ENCODE measurements around the gene MS4A3. TPM values are rescaled to one million over a fixed set of nuclear protein-coding genes. Genes with fewer than 3 reads are reported as not detected.

Gene MS4A3
- total and polyA plus RNA-seq, 2 of the 4 experiments (the other 2 are of a cell fraction), result not detected

DNA sequence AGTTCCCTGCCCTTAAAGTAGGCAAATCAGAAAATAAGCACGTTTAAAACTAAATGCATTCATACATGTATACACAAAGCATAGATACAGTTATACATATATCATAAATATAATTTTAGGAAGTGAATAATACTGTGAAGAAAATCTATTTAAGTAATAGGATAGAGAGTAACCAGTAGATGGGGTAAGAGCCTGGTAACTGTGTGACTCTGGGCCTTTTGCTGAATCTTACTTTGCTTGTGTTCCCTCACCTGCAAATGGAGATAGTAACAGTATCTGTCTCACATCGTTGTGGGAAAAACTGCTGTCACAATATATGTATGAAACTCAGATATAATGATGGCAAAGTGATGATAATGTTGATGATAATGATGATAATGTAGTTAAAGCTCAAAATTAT is 61.9 kb downstream of the MS4A3 start:
- dilution Hi-C loops (cut with HindIII; ENCODE audit: low sequenced_read_pairs, unreplicated experiment) (no loop called here), in situ Hi-C loops (cut with MboI; ENCODE audit: low sequenced_read_pairs) (no loop called here), intact Hi-C loops (cut with micrococcal nuclease) (no loop called here)
- H2AK9ac ChIP-seq (replicated peaks; ENCODE audit: low read depth, low read length, poor library complexity), result no peak overlapping the region
- no TSS peak for BruUV-seq (replicated peaks)
- no peaks in the 10 kb centered on the region for H3K27me3 ChIP-seq (ENCODE audit: control insufficient read depth, insufficient read depth, low read length)
- no peak overlapping the region for H2BK5ac ChIP-seq (ENCODE audit: low read depth, low read length, poor library complexity, severe bottlenecking)
- H3K23ac ChIP-seq (ENCODE audit: low read depth, low read length), result no peak overlapping the region
- H3K36me3 ChIP-seq (ENCODE audit: control insufficient read depth, insufficient read depth, low read length), result no peaks in the 10 kb centered on the region
- no peaks in the 10 kb centered on the region for H3K9me1 ChIP-seq (ENCODE audit: insufficient read depth, low read length)
- WGBS, 2 experiments (ENCODE audit: extremely low coverage in 2 of 2, insufficient read length in 1 of 2), result no CpG with 5 or more reads among the region's 2 CpGs
- H2BK20ac ChIP-seq (ENCODE audit: low read depth, low read length), result no peak overlapping the region
- no peak overlapping the region for H3K9ac ChIP-seq (ENCODE audit: low read depth, low read length)
- H3K4me2 ChIP-seq (ENCODE audit: low read depth, low read length), result no peak overlapping the region
- H2BK15ac ChIP-seq (ENCODE audit: low read depth, low read length), result no peak overlapping the region
- H3K9me3 ChIP-seq (ENCODE audit: control insufficient read depth, insufficient read depth, low read length), result peaks cover 5% of the 10 kb centered on the region
- no peak overlapping the region for H2BK120ac ChIP-seq (ENCODE audit: low read depth, low read length)
- H2AK5ac ChIP-seq (ENCODE audit: low read depth, low read length), result no peak overlapping the region
- no peak overlapping the region for H3K27ac ChIP-seq (ENCODE audit: insufficient read depth, low read length)
- no peak overlapping the region for H3K18ac ChIP-seq (ENCODE audit: low read depth, low read length)
- no peak overlapping the region for H4K5ac ChIP-seq (ENCODE audit: low read depth, low read length)
- no peak overlapping the region for H4K91ac ChIP-seq (ENCODE audit: insufficient read depth, low read depth, low read length)
- TF ChIP-seq MAFK (IDR thresholded peaks at IDR 0.05; ENCODE audit: low read depth, low read length), result no peak
- no peak for TF ChIP-seq RAD21 (IDR thresholded peaks at IDR 0.05; ENCODE audit: low read length)
- TF ChIP-seq BHLHE40 (IDR thresholded peaks at IDR 0.05; ENCODE audit: low read depth, low read length), result no peak
- no peak for TF ChIP-seq RFX5 (IDR thresholded peaks at IDR 0.05; ENCODE audit: low read depth, low read length)
- no peak for TF ChIP-seq SMC3 (IDR thresholded peaks at IDR 0.05; ENCODE audit: low read depth, low read length)
- TF ChIP-seq, protein P1, sequence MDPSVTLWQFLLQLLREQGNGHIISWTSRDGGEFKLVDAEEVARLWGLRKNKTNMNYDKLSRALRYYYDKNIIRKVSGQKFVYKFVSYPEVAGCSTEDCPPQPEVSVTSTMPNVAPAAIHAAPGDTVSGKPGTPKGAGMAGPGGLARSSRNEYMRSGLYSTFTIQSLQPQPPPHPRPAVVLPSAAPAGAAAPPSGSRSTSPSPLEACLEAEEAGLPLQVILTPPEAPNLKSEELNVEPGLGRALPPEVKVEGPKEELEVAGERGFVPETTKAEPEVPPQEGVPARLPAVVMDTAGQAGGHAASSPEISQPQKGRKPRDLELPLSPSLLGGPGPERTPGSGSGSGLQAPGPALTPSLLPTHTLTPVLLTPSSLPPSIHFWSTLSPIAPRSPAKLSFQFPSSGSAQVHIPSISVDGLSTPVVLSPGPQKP (IDR thresholded peaks at IDR 0.05; ENCODE audit: borderline replicate concordance, low read depth, low read length), result no peak
- no peak for TF ChIP-seq MXI1 (IDR thresholded peaks at IDR 0.05; ENCODE audit: borderline replicate concordance, low read depth, low read length)
- TF ChIP-seq NFE2L2 (IDR thresholded peaks at IDR 0.05; ENCODE audit: low read depth, low read length), result no peak
- no peak for TF ChIP-seq POLR2A (IDR thresholded peaks at IDR 0.05; ENCODE audit: low read depth, low read length)
- TF ChIP-seq RCOR1 (IDR thresholded peaks at IDR 0.05; ENCODE audit: insufficient replicate concordance, low read length), result no peak
- no peak for TF ChIP-seq MAZ (IDR thresholded peaks at IDR 0.05; ENCODE audit: borderline replicate concordance, low read depth, low read length)
- no peak for TF ChIP-seq FOS (IDR thresholded peaks at IDR 0.05; ENCODE audit: low read depth, low read length)
- no peak for TF ChIP-seq CHD1 (IDR thresholded peaks at IDR 0.05; ENCODE audit: low read depth, low read length)
- TF ChIP-seq CEBPB (IDR thresholded peaks at IDR 0.05; ENCODE audit: low read depth, low read length), result no peak
- TF ChIP-seq, protein P2, sequence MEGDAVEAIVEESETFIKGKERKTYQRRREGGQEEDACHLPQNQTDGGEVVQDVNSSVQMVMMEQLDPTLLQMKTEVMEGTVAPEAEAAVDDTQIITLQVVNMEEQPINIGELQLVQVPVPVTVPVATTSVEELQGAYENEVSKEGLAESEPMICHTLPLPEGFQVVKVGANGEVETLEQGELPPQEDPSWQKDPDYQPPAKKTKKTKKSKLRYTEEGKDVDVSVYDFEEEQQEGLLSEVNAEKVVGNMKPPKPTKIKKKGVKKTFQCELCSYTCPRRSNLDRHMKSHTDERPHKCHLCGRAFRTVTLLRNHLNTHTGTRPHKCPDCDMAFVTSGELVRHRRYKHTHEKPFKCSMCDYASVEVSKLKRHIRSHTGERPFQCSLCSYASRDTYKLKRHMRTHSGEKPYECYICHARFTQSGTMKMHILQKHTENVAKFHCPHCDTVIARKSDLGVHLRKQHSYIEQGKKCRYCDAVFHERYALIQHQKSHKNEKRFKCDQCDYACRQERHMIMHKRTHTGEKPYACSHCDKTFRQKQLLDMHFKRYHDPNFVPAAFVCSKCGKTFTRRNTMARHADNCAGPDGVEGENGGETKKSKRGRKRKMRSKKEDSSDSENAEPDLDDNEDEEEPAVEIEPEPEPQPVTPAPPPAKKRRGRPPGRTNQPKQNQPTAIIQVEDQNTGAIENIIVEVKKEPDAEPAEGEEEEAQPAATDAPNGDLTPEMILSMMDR (conservative IDR thresholded peaks at IDR 0.05; ENCODE audit: low read depth, low read length), result no peak
- TF ChIP-seq, protein P3, sequence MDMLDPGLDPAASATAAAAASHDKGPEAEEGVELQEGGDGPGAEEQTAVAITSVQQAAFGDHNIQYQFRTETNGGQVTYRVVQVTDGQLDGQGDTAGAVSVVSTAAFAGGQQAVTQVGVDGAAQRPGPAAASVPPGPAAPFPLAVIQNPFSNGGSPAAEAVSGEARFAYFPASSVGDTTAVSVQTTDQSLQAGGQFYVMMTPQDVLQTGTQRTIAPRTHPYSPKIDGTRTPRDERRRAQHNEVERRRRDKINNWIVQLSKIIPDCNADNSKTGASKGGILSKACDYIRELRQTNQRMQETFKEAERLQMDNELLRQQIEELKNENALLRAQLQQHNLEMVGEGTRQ (IDR thresholded peaks at IDR 0.05; ENCODE audit: low read depth, low read length), result no peak
- POLR2A ChIA-PET (ENCODE audit: unreplicated experiment), result no interaction called here
- no peaks in the 10 kb centered on the region for H4K20me1 ChIP-seq (ENCODE audit: insufficient read depth, low read length)
- H3K79me1 ChIP-seq (ENCODE audit: low read depth in 1 of 2, low read length in 2 of 2), result no peaks in the 10 kb centered on the region
- no peak overlapping the region for H3K4me3 ChIP-seq (ENCODE audit: insufficient read depth, low read depth, low read length)
- CTCF ChIA-PET, result no interaction called here
- ATAC-seq (ENCODE audit: low read depth), result no peak
- no peak overlapping the region for H3K56ac ChIP-seq (ENCODE audit: extremely low read depth, insufficient read depth, low read length)
- H4K8ac ChIP-seq (ENCODE audit: low read depth in 2 of 2, low read length in 2 of 2), result no peak overlapping the region
- H2AFZ ChIP-seq (replicated peaks; ENCODE audit: low read length, poor library complexity), result no peak overlapping the region
- H3K4me1 ChIP-seq (ENCODE audit: control insufficient read depth, insufficient read depth, low read length), result no peaks in the 10 kb centered on the region
- no peak for DNase-seq
- H3K4ac ChIP-seq (ENCODE audit: low read depth, low read length), result no peak overlapping the region
- no peak overlapping the region for H3K14ac ChIP-seq (replicated peaks; ENCODE audit: low read depth, low read length)
